ENCODE results near the gene KIRREL1.

Gene KIRREL1

GRCh38 chr1:158002631-158003405 is 9.4 kb downstream of the KIRREL1 start:
- no peak for FAIRE-seq
- no peak for DNase-seq (ENCODE audit: extremely low spot score, insufficient read length, low read depth)

- no peak for DNase-seq (ENCODE audit: extremely low spot score, insufficient read length, low read depth)
- FAIRE-seq = no peak
These were observed 10.0 kb downstream of the KIRREL1 start for GRCh38 chr1:158003406-158003800.

- DNase-seq (ENCODE audit: extremely low spot score, insufficient read length, low read depth) = no peak
- FAIRE-seq = no peak
These were observed 11.8 kb downstream of the KIRREL1 start for GRCh38 chr1:158005224-158005623.

- no peak for DNase-seq (ENCODE audit: extremely low spot score, insufficient read length, low read depth)
- no peak for FAIRE-seq
These were observed 13.7 kb downstream of the KIRREL1 start for GRCh38 chr1:158007180-158007579.

- FAIRE-seq (no peak), DNase-seq (ENCODE audit: extremely low spot score, insufficient read length, low read depth) (no peak)
These were observed 14.4 kb downstream of the KIRREL1 start for GRCh38 chr1:158007667-158008386.

GRCh38 chr1:158008630-158009029 is 15.2 kb downstream of the KIRREL1 start:
- no peak for FAIRE-seq

GRCh38 chr1:158011714-158012113 is 18.3 kb downstream of the KIRREL1 start:
- no peak for FAIRE-seq

More at GRCh38 chr1:158008630-158009029, 15.2 kb downstream of the KIRREL1 start:
- DNase-seq (ENCODE audit: extremely low spot score, insufficient read length, low read depth) = no peak

GRCh38 chr1:158013840-158014730 is 20.6 kb downstream of the KIRREL1 start:
- DNase-seq (ENCODE audit: extremely low spot score, insufficient read length, low read depth) = no peak
- FAIRE-seq = no peak

More at GRCh38 chr1:158011714-158012113, 18.3 kb downstream of the KIRREL1 start:
- no peak for DNase-seq (ENCODE audit: extremely low spot score, insufficient read length, low read depth)

- FAIRE-seq (no peak), DNase-seq (ENCODE audit: extremely low spot score, insufficient read length, low read depth) (no peak)
These were observed 21.4 kb downstream of the KIRREL1 start for GRCh38 chr1:158014731-158015320.

- no peak for FAIRE-seq
- DNase-seq (ENCODE audit: extremely low spot score, insufficient read length, low read depth) = no peak
These were observed 23.3 kb downstream of the KIRREL1 start for GRCh38 chr1:158016651-158017335.

- DNase-seq (ENCODE audit: extremely low spot score, insufficient read length, low read depth) = no peak
- no peak for FAIRE-seq
These were observed 24.6 kb downstream of the KIRREL1 start for GRCh38 chr1:158017800-158018595.

GRCh38 chr1:158019171-158019868 is 25.9 kb downstream of the KIRREL1 start:
- DNase-seq (ENCODE audit: extremely low spot score, insufficient read length, low read depth) (no peak), FAIRE-seq (no peak)

GRCh38 chr1:158020259-158020885 is 26.9 kb downstream of the KIRREL1 start:
- DNase-seq (ENCODE audit: extremely low spot score, insufficient read length, low read depth) (no peak), FAIRE-seq (no peak)

- no peak for FAIRE-seq
- DNase-seq (ENCODE audit: extremely low spot score, insufficient read length, low read depth) = no peak
These were observed 27.6 kb downstream of the KIRREL1 start for GRCh38 chr1:158020886-158021620.

GRCh38 chr1:158021721-158022120 is 28.3 kb downstream of the KIRREL1 start:
- FAIRE-seq (no peak), DNase-seq (ENCODE audit: extremely low spot score, insufficient read length, low read depth) (no peak)

GRCh38 chr1:158022554-158023312 is 29.3 kb downstream of the KIRREL1 start:
- FAIRE-seq = no peak

More at GRCh38 chr1:158022554-158023312, 29.3 kb downstream of the KIRREL1 start:
- DNase-seq (ENCODE audit: extremely low spot score, insufficient read length, low read depth) = no peak

Data from GM18507 (cell line).